ENCODE results near the gene PNO1.

Gene PNO1

DNA sequence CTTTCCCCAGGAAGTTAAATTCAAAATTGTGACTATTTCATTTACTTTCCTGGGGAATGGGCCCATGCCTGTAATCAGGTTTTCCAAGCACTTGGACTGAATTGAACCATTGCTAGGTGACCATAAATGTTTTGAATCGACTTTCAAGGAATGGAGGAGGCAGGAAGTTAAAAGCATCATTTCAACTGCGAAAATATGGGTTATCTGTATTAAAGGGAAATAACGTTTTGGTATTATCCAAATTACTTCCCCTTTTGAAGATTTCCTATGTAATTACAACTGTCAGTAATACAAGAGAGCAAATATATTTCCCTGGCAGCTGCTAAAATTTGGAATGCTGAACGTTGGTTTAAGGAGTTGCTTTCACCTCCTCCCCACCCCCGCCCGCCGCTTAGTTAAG lies 19.0 kb downstream of the PNO1 start:
- Mint-ChIP-seq H3K4me1 (peaks cover 27% of the 10 kb centered on the region), H3K27ac (peak overlapping the region; percentile 59), H3K27me3 (no peaks in the 10 kb centered on the region), H3K9me3 (no peaks in the 10 kb centered on the region), H3K36me3 (peaks cover 12% of the 10 kb centered on the region), H3K4me3 (no peak overlapping the region)

DNA sequence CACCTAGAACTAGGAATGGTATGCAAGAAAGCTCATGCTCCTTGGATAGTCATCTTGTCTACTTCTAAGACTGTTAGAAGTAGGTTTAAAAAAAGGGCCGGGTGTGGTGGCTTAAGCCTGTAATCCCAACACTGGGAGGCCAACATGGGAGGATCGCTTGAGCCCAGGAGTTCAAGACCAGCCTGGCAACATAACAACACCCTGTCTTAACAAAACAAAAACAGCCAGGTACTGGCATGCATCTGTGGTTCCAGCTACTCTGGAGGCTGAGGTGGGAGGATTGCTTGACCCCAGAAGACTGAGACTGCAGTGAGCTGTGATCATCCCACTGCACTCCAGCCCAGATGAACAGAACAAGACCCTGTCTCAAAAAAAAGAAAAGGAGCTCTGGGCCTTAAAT lies 19.9 kb downstream of the PNO1 start:
- peak overlapping the region; percentile 62 for H3K27ac Mint-ChIP-seq
- H3K36me3 Mint-ChIP-seq, result peaks cover 12% of the 10 kb centered on the region
- no peak overlapping the region for H3K4me3 Mint-ChIP-seq
- H3K9me3 Mint-ChIP-seq, result no peaks in the 10 kb centered on the region
- no peaks in the 10 kb centered on the region for H3K27me3 Mint-ChIP-seq
- H3K4me1 Mint-ChIP-seq, result peaks cover 27% of the 10 kb centered on the region

DNA sequence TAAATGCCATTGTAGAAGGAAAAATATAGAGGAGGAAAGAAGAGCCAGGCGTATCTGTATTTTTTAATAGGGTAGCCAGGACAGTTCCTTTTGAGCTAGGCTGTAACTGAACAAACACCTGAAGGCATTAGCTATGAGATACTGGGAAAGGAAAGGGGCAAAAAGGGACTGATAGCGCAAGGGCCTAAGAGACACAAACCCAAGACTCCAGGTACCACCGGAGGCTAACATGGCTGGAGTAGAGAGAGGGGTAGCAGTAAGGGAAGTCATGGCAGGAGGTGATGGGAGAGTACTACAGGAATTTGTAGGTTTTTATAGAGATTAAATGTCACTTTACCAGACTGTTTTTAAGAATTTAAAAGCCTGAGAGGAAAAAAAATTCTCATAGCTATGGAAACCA lies 20.7 kb downstream of the PNO1 start:
- no peaks in the 10 kb centered on the region for H3K9me3 Mint-ChIP-seq
- peaks cover 7% of the 10 kb centered on the region for H3K36me3 Mint-ChIP-seq
- peak overlapping the region; percentile 81 for H3K27ac Mint-ChIP-seq
- H3K27me3 Mint-ChIP-seq, result no peaks in the 10 kb centered on the region
- no peak overlapping the region for H3K4me3 Mint-ChIP-seq
- H3K4me1 Mint-ChIP-seq, result peaks cover 22% of the 10 kb centered on the region

DNA sequence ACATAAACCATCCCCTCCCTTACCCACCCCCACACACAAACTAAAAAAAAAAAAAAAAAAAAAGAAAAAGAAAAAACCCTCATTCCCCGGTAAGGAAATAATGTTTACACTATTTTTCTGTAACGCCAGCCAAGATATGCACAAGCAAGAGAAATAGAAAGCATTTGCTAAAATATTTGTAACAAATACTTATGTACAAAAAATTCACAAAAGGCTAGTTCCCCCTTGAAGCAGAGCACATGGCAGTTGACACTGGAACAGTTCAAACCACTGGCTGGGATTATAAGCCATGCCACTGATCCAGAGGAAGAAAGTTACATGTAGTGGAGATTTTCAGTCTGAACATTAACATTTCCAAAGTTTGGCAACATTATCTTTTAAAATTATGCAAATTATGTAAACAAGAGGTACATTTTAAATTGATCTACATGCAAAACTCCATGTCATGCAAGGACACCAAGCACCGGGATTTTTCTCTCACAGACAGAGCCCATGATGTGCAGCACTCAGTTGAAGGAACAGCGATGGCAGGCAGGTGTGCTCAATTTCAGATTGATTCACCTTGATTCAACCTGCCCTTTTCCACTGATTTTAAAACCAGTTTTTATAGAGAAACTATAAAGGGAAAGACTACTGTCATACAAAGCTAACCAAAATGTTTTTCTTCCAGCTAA lies 21.4 kb downstream of the PNO1 start:
- peaks cover 7% of the 10 kb centered on the region for H3K36me3 Mint-ChIP-seq
- no peaks in the 10 kb centered on the region for H3K9me3 Mint-ChIP-seq
- peak overlapping the region; percentile 41 for H3K27ac Mint-ChIP-seq
- peaks cover 20% of the 10 kb centered on the region for H3K4me1 Mint-ChIP-seq
- no peaks in the 10 kb centered on the region for H3K27me3 Mint-ChIP-seq
- H3K4me3 Mint-ChIP-seq, result no peak overlapping the region

DNA sequence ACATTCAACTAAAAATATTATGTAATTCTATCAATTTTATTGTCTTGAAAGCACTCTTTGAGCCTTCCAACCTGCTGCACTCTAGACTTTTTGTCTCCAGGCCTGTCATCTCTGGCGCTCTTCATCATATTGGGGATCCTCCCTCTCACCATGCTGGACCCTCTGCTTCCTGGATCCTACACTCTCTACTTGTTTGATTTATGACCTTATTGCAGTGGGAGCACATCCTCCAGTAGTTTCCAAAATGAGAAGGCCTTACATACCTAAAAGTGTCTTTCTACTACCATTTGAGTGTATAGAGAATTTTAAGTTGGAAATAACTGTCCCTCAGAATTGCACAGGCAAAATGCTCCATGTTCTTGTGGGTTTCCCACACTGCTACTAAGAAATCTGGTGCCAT lies 25.2 kb downstream of the PNO1 start:
- Mint-ChIP-seq H3K36me3 (peaks cover 17% of the 10 kb centered on the region), H3K27me3 (no peaks in the 10 kb centered on the region), H3K9me3 (no peaks in the 10 kb centered on the region), H3K4me1 (peaks cover 47% of the 10 kb centered on the region), H3K4me3 (no peak overlapping the region), H3K27ac (peak overlapping the region; percentile 74)

DNA sequence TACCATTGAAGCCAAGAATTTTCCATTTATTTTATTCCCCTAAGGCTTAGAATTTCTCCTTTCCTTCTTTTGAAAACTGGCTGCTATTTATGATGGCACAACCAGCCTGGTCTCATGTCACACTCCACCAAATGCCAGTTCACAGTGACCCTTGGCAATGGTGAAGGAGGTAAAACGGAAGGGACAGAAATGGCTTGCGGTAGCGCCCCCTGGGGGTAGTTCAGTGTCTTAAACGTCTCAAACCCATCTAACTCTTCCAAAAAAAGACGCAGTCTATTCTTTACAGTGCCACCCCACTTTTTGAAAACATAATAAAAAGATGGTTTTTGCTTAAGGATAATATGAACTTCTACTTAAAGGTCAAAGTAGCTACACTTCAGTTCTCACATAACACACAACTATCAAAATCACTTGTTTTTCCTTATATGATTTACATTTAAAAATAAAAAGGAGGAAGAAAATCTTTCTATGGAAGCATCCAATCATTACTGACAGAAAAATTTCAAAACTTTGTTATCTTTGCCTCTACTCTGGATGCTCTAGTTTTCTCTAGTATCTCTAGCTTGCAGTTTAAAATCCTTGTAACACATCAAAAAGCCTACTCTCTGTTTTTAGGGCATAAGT lies 28.0 kb downstream of the PNO1 start:
- Mint-ChIP-seq H3K27me3 (no peaks in the 10 kb centered on the region), H3K4me1 (peaks cover 53% of the 10 kb centered on the region), H3K9me3 (no peaks in the 10 kb centered on the region), H3K27ac (peak overlapping the region; percentile 86), H3K4me3 (no peak overlapping the region), H3K36me3 (peaks cover 15% of the 10 kb centered on the region)

DNA sequence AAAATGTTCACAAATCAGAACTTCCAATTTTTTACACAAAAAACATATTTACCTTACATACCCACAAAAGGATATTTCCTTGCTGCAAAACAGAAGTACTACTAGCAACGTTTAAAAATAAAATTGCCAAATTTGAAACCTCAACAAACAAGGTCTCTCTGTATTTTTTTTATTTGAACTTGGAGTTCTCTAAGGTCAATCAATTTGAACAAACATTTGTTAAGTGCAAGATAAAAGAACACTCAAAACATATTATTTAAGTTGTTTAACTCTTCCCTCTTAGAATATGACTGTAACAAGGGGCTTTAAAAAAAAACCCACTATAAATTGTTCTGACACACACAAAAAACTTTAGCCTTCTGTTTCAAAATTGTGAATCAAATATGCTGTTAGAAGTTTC lies 29.6 kb downstream of the PNO1 start:
- Mint-ChIP-seq H3K9me3 (no peaks in the 10 kb centered on the region), H3K4me1 (peaks cover 70% of the 10 kb centered on the region), H3K4me3 (no peak overlapping the region), H3K27ac (peak overlapping the region; percentile 77), H3K36me3 (peaks cover 14% of the 10 kb centered on the region), H3K27me3 (no peaks in the 10 kb centered on the region)

DNA sequence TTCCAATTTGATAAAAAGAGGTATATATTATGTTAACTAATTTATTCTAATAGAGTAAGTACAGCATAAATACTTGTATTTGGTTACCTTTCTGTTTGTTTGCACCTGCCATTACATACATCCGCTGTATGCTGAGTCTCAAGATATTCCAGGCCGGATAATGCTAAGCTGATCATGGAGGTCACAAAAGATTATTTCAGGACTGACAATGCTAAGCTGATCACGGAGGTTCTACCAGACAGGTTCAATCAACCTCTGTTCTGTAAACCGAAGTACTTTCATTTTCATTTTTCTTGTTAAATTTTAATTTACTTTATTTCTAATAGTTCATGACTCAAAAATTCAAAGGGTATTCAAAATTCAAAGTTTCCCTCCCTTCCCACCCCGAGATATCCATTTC lies 31.1 kb downstream of the PNO1 start:
- Mint-ChIP-seq H3K27me3 (no peaks in the 10 kb centered on the region), H3K36me3 (peaks cover 14% of the 10 kb centered on the region), H3K27ac (peak overlapping the region; percentile 60), H3K4me1 (peaks cover 85% of the 10 kb centered on the region), H3K4me3 (peak overlapping the region; percentile 30), H3K9me3 (no peaks in the 10 kb centered on the region)

DNA sequence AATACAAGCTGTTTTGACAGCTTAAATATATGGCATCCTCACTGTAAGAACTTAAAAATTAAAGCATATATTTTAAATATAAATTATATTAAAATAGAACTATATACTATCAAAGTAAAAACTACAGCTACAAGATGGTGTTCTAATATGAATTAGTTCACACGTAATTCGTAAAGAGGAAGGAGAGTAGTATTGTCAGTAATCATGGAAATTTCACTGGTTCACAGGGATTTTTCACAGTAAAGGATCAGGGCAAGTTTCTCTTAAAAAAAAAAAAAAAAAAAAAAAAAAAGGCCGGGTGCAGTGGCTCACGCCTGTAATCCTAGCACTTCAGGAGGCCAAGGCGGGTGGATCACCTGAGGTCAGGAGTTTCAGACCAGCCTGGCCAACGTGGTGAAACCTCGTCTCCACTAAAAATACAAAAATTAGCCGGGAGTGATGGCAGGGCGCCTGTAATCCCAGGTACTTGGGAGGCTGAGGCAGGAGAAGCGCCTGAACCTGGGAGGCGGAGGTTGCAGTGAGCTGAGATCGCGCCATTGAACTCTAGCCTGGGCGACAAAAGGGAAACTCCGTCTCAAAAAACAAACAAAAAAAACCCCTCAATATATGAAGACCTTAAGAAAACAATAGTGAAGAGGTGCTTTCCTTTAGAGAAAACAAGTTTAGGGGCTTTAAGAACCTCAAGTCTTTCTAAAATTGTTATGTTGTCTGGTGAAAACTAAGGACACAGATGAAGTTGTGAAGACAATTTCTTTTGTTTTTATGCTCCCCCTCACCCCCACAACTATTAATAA lies 32.5 kb downstream of the PNO1 start:
- H3K36me3 Mint-ChIP-seq, result peaks cover 9% of the 10 kb centered on the region
- no peaks in the 10 kb centered on the region for H3K27me3 Mint-ChIP-seq
- H3K27ac Mint-ChIP-seq, result peak overlapping the region; percentile 88
- no peaks in the 10 kb centered on the region for H3K9me3 Mint-ChIP-seq
- H3K4me3 Mint-ChIP-seq, result peak overlapping the region; percentile 28
- peaks cover 86% of the 10 kb centered on the region for H3K4me1 Mint-ChIP-seq

DNA sequence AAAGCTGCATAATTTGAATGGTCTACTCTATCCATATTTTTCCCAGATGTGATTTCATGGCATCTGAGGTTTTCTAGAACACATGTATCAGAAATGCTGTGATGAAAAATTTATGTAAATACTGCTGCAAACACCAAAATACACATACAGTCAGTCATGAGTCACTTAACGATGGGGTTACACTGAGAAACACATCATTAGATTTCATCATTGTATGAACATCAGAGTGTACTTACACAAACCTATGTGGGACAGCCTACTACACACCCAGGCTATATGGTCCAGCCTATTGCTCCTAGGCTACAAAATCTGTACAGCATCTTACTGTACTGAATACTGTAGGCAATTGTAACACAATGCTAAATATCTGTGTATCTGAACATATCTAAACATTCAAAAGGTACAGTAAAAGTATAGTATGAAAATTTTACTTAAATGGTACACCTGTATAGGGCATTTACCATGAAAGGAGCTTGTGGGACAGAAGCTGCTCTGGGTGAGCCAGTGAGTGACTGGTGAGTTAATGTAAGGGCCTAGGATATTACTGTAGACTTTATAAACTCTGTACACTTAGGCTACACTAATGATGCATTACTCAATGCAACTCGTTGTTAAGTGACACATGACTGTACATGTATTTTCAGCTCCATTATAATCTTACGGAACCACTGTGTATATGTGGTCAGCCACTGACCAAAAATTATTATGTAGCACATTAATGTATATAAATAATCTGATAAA lies 33.5 kb downstream of the PNO1 start:
- peaks cover 87% of the 10 kb centered on the region for H3K4me1 Mint-ChIP-seq
- no peaks in the 10 kb centered on the region for H3K9me3 Mint-ChIP-seq
- peak overlapping the region; percentile 88 for H3K27ac Mint-ChIP-seq
- H3K36me3 Mint-ChIP-seq, result peaks cover 6% of the 10 kb centered on the region
- H3K4me3 Mint-ChIP-seq, result peak overlapping the region; percentile 28
- H3K27me3 Mint-ChIP-seq, result no peaks in the 10 kb centered on the region

DNA sequence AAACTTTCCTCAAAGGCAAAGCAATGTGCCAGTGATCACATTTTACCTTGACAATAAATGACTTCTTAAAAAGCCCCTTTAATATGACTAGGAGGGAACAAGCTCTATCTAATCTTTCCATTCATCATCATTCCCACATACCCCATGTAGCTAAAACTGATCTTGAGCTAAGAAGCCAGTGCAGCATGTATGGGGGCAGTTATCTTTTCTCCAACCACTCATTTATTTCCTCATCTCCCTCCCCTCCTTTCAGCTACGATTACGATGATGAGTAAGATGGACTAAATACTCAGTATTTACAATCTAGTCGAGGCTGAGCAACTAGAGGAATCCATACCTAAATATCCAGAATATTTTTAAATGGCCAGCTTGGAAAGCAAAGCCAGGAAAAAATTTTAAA lies 35.5 kb downstream of the PNO1 start:
- Mint-ChIP-seq H3K36me3 (peaks cover 1% of the 10 kb centered on the region), H3K4me3 (peak overlapping the region; percentile 47), H3K27me3 (no peaks in the 10 kb centered on the region), H3K4me1 (peaks cover 86% of the 10 kb centered on the region), H3K27ac (peak overlapping the region; percentile 98), H3K9me3 (no peaks in the 10 kb centered on the region)

DNA sequence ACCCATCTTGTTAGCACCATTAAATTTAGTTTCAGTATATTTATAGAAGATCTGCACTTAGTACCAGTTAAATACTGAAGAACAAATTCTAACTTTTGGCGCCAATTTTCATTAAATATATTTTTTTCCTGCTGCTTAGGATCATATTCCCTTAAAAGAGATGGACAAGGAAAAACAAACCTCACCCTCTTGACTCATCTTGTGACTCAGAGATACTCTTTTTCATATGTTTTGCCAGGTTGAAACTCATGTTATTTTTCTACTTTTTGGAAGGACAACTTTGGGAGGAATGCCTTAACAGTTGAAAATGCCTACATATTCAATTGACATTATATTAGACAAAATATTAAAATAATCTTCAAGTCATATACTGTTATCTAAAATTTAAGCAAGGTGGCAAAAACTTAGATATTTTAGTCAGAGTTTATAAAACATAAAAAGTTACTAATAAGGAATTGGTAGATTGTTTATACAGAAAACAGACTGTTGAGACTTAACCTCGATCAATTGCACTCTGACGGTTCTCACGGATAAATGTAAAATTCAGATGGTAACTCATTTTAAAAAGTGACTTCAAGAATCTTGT lies 36.2 kb downstream of the PNO1 start:
- H3K36me3 Mint-ChIP-seq, result no peaks in the 10 kb centered on the region
- H3K9me3 Mint-ChIP-seq, result no peaks in the 10 kb centered on the region
- H3K4me1 Mint-ChIP-seq, result peaks cover 78% of the 10 kb centered on the region
- peak overlapping the region; percentile 41 for H3K27ac Mint-ChIP-seq
- H3K27me3 Mint-ChIP-seq, result no peaks in the 10 kb centered on the region
- H3K4me3 Mint-ChIP-seq, result no peak overlapping the region

DNA sequence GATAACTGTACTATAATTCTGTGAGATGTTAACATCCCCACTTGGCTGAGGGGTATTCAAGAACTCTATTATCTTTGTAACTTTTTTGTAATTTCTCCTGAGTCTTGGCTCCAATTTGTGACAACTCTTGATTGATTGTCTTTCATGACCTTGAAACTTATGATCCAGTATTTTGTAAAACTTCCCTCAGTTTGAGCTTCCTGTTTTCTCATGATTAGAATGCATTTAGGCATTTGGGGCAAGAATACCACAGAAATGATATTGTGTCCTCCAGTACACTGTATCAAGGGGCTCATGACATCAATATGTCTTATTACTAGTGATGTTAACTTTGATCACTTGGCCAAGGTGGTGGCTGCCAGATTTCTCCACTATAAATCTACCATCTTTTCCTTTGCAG lies 37.4 kb downstream of the PNO1 start:
- H3K36me3 Mint-ChIP-seq, result no peaks in the 10 kb centered on the region
- peak overlapping the region; percentile 72 for H3K27ac Mint-ChIP-seq
- no peak overlapping the region for H3K4me3 Mint-ChIP-seq
- no peaks in the 10 kb centered on the region for H3K9me3 Mint-ChIP-seq
- H3K27me3 Mint-ChIP-seq, result no peaks in the 10 kb centered on the region
- peaks cover 78% of the 10 kb centered on the region for H3K4me1 Mint-ChIP-seq

DNA sequence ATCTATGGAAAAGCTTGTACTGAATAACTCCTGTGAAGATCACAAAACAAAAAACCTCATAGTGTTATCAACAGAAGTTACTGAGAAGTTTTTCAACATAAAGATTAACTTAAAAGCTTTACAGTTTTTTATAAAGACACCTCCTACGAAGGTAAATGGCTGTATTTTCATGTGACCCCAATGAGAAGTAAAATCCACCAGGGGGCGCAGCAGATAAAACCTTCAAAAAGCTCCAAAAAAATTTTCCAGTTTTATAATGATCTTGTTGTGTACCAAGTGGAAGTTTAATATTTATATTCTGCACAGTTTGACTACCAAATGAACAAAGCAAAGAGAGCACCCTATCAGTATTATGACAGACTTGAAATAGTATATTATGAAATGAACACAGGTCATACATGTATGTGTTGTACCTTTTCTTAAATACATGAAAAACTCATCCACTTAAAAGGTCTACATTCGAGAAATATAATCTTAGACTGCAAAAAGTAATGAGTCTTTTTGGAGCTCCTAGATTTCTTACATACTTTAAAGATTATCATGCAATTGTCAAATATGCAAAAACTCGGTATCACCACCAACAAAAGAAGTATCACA lies 38.5 kb downstream of the PNO1 start:
- no peak overlapping the region for H3K4me3 Mint-ChIP-seq

More for the DNA sequence above, 38.5 kb downstream of the PNO1 start:
- H3K9me3 Mint-ChIP-seq, result no peaks in the 10 kb centered on the region
- no peaks in the 10 kb centered on the region for H3K27me3 Mint-ChIP-seq
- peak overlapping the region; percentile 76 for H3K27ac Mint-ChIP-seq
- H3K36me3 Mint-ChIP-seq, result no peaks in the 10 kb centered on the region
- H3K4me1 Mint-ChIP-seq, result peaks cover 78% of the 10 kb centered on the region

Data from activated naive CD4-positive, alpha-beta T cell treated with anti-CD3 and anti-CD28 coated beads, Interleukin-2, amount 50 U/mL, for 24 hours (primary cell).